Measurements from ENCODE around the gene UNC45B. TPM values are rescaled to one million over a fixed set of nuclear protein-coding genes. Genes with fewer than 3 reads are reported as not detected.
"Not testable (repeated sequence)": the region's sequence is repeated elsewhere in the genome, so short reads cannot be mapped to it uniquely, and the experiment has no call there.

Gene UNC45B
- total RNA-seq, 1 donor from 2014 or later: 1.9 TPM

GRCh38 chr17:35148144-35148543 lies 527 bp downstream of the UNC45B start:
- peak; percentile 35 for DNase-seq (ENCODE audit: low spot score)
- Mint-ChIP-seq H3K4me3 (ENCODE audit: unreplicated experiment) (no peak overlapping the region), H3K27me3 (ENCODE audit: unreplicated experiment) (peaks cover 3% of the 10 kb centered on the region), H3K9me3 (ENCODE audit: unreplicated experiment) (no peaks in the 10 kb centered on the region), H3K27ac (ENCODE audit: unreplicated experiment) (no peak overlapping the region), H3K4me1 (ENCODE audit: unreplicated experiment) (peaks cover 22% of the 10 kb centered on the region), H3K36me3 (ENCODE audit: low read depth, unreplicated experiment) (no peaks in the 10 kb centered on the region)
- no peak for TF ChIP-seq CTCF (IDR thresholded peaks at IDR 0.05; ENCODE audit: unreplicated experiment)

- no peak for TF ChIP-seq CTCF (IDR thresholded peaks at IDR 0.05; ENCODE audit: unreplicated experiment)
- no peaks in the 10 kb centered on the region for H3K9me3 Mint-ChIP-seq (ENCODE audit: unreplicated experiment)
- no peak overlapping the region for H3K4me3 Mint-ChIP-seq (ENCODE audit: unreplicated experiment)
- no peak overlapping the region for H3K27ac Mint-ChIP-seq (ENCODE audit: unreplicated experiment)
- H3K27me3 Mint-ChIP-seq (ENCODE audit: unreplicated experiment): peaks cover 3% of the 10 kb centered on the region
- no peak for DNase-seq (ENCODE audit: low spot score)
- peaks cover 31% of the 10 kb centered on the region for H3K4me1 Mint-ChIP-seq (ENCODE audit: unreplicated experiment)
- H3K36me3 Mint-ChIP-seq (ENCODE audit: low read depth, unreplicated experiment): no peaks in the 10 kb centered on the region
Observed at GRCh38 chr17:35149941-35150340, 2.3 kb downstream of the UNC45B start.

- not testable (repeated sequence) for H3K27me3 Mint-ChIP-seq (ENCODE audit: unreplicated experiment); H3K27ac Mint-ChIP-seq (ENCODE audit: unreplicated experiment); H3K4me3 Mint-ChIP-seq (ENCODE audit: unreplicated experiment); DNase-seq (ENCODE audit: low spot score); H3K9me3 Mint-ChIP-seq (ENCODE audit: unreplicated experiment); H3K36me3 Mint-ChIP-seq (ENCODE audit: low read depth, unreplicated experiment)
- peaks cover 31% of the 10 kb centered on the region for H3K4me1 Mint-ChIP-seq (ENCODE audit: unreplicated experiment)
Observed at GRCh38 chr17:35151080-35151479, 3.5 kb downstream of the UNC45B start.

GRCh38 chr17:35152421-35153140 lies 5.0 kb downstream of the UNC45B start:
- DNase-seq (ENCODE audit: low spot score): no peak
- Mint-ChIP-seq H3K27ac (ENCODE audit: unreplicated experiment) (no peak overlapping the region), H3K4me3 (ENCODE audit: unreplicated experiment) (no peak overlapping the region), H3K36me3 (ENCODE audit: low read depth, unreplicated experiment) (no peaks in the 10 kb centered on the region), H3K4me1 (ENCODE audit: unreplicated experiment) (peaks cover 25% of the 10 kb centered on the region), H3K9me3 (ENCODE audit: unreplicated experiment) (no peaks in the 10 kb centered on the region), H3K27me3 (ENCODE audit: unreplicated experiment) (peaks cover 3% of the 10 kb centered on the region)
- TF ChIP-seq CTCF (IDR thresholded peaks at IDR 0.05; ENCODE audit: unreplicated experiment): no peak

GRCh38 chr17:35154196-35155165 lies 6.9 kb downstream of the UNC45B start:
- Mint-ChIP-seq H3K4me1 (ENCODE audit: unreplicated experiment) (peaks cover 9% of the 10 kb centered on the region), H3K27ac (ENCODE audit: unreplicated experiment) (no peak overlapping the region), H3K27me3 (ENCODE audit: unreplicated experiment) (peaks cover 3% of the 10 kb centered on the region), H3K4me3 (ENCODE audit: unreplicated experiment) (no peak overlapping the region), H3K36me3 (ENCODE audit: low read depth, unreplicated experiment) (no peaks in the 10 kb centered on the region), H3K9me3 (ENCODE audit: unreplicated experiment) (no peaks in the 10 kb centered on the region)
- DNase-seq (ENCODE audit: low spot score): no peak
- TF ChIP-seq CTCF (IDR thresholded peaks at IDR 0.05; ENCODE audit: unreplicated experiment): no peak
